HG03457 (cell line): ENCODE results near the gene STAB2.

Source experiments
- ATAC-seq: cut with Tn5 transposase; IDR thresholded peaks from one replicate; pipeline ENCODE4 v1.9.1; 2021; ENCODE audit warnings: moderate number of reproducible peaks; ENCODE audit not compliant: unreplicated experiment

The STAB2 gene

GRCh38 chr12:103578926-103579325 lies 8.1 kb upstream of the STAB2 start:
- ATAC-seq = no peak

DNA sequence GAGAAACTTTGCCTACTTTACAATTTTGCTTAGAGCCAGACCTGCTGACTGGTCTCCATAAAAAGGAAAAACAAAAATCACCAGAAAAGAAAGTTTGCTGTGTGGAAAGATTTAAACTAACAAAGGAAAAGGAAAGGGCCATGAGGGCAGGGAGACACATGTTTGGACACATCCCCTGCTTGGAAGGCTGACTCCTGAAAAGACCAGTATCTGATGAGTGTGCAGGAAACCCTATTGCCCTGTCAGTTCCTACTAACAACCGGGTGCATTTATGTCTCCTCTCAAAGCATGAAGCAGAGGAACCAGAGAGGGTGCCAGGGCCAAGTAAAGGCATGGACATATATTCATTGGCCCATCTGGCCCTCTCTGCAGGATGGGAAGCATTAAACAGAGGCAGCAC lies 7.0 kb upstream of the STAB2 start:
- no peak for ATAC-seq

DNA sequence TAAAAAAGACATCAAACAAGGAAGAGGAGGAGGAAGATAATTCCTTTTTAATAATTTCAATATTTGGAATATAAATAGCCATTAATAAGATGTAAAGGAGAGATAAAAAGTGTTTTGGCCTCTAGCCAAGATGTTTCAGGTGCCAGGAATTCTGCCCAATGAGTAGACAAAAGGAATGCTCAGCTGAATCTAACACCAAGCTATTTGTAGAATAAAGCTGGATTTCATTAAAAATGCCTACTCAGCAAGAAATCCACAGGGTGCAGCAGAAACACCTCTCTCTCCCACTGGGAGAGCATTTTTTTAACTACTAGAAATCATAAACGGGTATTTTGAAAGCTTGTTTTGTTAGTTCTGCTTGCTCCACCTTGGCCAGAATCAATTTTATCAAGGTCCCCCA lies 4.1 kb upstream of the STAB2 start:
- no peak for ATAC-seq

- ATAC-seq = no peak
These were observed 941 bp upstream of the STAB2 start for GRCh38 chr12:103586132-103586531.

DNA sequence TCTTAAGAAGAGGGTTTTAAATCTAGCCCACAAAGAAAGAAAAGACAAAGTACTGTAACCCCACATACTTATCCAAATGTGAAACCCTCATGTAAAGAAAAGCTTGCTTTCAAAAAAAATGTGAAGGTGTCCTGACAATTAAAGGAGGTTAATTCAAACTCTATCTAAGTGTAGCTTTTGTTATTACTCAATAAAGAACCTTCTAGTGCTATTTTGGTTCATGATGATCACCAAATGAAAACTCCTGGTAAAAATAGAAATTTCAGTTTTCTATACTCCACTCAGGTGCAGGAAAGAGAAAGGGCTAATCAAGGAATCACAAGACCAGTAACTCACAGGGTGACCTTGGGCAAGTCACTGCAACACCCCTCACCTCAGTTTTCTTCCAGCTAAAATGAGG lies 1.6 kb downstream of the STAB2 start:
- no peak for ATAC-seq

GRCh38 chr12:103589517-103589916 lies 2.4 kb downstream of the STAB2 start:
- ATAC-seq = no peak

- no peak for ATAC-seq
These were observed 3.2 kb downstream of the STAB2 start for GRCh38 chr12:103590271-103590670.

DNA sequence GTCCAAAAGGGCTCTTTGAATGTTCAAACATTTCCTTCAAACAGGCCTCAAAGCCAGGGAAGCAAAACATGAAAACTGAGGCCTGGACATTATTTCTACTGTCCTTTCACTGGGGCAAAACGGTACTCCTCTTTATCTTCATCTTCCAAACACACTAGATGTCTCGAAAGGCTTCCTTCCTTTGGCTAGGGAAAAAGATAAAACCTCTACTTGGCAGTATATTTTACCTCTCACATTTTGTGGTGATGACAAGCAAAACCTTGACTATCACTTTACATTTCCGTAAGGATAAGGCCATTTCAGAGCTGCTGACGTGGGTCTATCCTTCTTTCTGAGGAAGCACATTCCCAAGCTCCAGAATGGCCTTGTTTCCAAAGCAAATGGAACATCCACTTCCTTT lies 9.9 kb downstream of the STAB2 start:
- no peak for ATAC-seq

- no peak for ATAC-seq
These were observed 12.2 kb downstream of the STAB2 start for GRCh38 chr12:103599274-103599673.

DNA sequence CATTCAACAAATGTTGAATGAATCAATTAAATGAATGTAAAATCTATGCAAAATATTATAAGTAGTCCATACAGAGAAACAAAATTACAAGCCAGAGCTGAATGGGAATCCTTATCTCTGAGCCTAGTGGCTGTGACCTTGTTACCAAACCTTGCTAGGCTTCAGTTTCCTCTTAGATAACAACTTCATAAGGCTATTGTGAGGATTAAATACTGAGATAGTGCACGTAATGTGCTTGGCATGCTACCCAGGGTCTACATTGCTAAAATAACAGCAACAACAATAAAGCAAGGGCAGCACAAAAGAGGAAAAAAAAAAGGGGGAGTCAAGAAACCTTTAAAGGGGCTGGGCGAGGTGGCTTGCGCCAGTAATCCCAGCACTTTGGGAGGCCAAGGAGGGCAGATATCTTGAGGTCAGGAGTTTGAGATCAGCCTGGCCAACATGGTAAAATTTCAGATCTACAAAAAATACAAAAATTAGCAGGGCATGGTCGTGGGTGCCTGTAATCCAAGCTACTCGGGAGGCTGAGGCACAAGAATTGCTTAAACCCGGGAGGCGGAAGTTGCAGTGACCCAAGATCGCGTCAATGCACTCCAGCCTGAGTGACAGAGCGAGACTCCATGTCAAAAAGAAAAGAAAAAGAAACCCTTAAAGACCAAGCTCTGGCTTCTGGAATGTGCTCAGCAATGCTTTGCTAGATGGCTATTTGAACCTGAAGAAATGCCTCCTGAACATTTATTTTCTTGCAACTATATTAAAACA lies 14.1 kb downstream of the STAB2 start:
- ATAC-seq = no peak

- no peak for ATAC-seq
These were observed 33.3 kb downstream of the STAB2 start for GRCh38 chr12:103620395-103620794.

DNA sequence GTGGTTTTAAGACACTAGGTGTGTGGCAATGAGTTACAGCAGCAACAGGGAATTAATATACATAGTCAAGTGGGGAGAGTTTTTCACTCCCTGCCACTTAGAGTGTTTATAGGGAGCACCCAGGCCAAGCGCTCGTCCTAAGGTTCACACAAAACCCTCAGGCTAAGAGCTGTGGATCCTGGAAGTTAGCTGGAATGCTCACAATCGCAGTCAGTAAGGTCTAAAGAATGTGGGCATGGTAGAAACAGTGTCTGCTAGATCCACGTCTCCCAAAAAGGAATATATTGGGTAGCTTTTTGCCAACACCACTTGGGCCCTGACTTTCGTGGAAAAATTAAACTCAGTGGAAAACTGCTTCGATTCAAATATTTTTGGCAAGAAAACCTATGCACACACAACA lies 36.6 kb downstream of the STAB2 start:
- ATAC-seq = no peak

- ATAC-seq = no peak
These were observed 39.4 kb downstream of the STAB2 start for GRCh38 chr12:103626498-103626897.

GRCh38 chr12:103627189-103627855 lies 40.2 kb downstream of the STAB2 start:
- ATAC-seq = no peak

- ATAC-seq = no peak
These were observed 45.6 kb downstream of the STAB2 start for GRCh38 chr12:103632554-103633216.

DNA sequence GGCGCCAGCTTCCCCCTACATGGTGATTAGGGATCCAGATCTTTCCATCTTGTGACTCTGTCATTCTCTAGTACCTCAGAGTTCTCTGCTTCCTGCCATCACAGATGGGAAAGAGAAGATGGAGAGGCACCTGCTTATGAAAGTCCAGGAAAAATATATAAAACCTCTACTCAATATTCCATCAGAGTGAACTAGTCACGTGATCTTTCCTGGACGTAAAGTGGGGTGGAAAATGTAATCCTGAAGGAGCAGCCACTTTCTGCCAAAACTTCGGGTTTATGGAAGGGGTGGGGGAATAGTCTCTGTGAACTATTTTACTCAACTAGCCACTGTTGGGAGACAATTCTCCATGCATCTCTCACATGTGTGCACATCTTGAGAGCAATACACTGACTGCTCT lies 47.7 kb downstream of the STAB2 start:
- ATAC-seq = no peak

DNA sequence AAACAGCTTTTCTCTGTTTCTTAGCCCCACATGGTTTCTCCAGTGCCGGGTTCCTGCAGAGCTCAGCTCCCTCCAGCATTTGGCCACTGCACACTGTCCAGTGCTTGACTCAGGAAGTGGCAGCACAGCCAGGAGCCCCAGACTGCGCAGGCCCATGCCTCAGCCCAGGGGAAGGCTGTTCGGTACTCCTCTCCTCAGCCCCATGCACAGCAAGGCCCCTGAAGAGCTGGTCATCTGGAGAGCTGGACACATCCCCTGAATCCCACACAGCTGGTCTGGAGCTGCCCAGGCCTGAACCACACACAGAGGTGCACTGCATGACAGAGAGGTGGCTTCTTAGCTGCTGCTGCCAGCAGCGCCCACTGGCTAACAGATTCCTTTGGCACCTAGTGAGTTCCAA lies 48.3 kb downstream of the STAB2 start:
- ATAC-seq = no peak

- ATAC-seq = no peak
These were observed 49.9 kb downstream of the STAB2 start for GRCh38 chr12:103637021-103637420.

DNA sequence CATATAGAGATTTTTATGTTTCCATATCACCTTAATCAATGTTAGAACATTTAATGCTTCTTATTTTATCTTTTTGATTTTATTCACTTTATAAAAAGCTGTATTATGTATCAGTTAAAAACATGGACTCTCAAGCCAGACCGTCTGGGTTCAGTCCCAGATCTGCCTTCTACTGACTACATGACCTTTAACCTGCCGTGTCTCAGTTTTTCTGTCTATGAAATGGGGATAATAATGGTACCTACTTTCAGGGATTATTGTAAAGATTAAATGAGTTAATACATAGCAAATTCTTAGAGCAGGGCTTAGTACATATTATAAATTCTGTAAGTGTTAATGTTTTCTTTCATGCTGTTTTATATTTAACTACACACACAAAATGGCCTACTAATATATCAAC lies 50.4 kb downstream of the STAB2 start:
- no peak for ATAC-seq

GRCh38 chr12:103639983-103640382 lies 52.9 kb downstream of the STAB2 start:
- no peak for ATAC-seq

- no peak for ATAC-seq
These were observed 53.3 kb downstream of the STAB2 start for GRCh38 chr12:103640410-103640809.

GRCh38 chr12:103640831-103641230 lies 53.8 kb downstream of the STAB2 start:
- no peak for ATAC-seq
